SK-N-SH (cell line): ENCODE data around the gene MRPS7. TPM values are rescaled to one million over a fixed set of nuclear protein-coding genes. Genes with fewer than 3 reads are reported as not detected.
A peak's percentile ranks its signal among the peaks of the same experiment; 100 is the strongest.

Experiments
- CTCF ChIA-PET: fragments of 300-600, 350-600 bp; formaldehyde crosslinking; extraction: SDS; loops from one replicate; lab custom pipeline; 2021; lab: Yijun Ruan, JAX
- POLR2A ChIA-PET: fragments of 350-600 bp; sonication (Branson Sonifier 250); formaldehyde crosslinking; extraction: SDS; loops from one replicate; lab custom pipeline; 2020; ENCODE audit warnings: antibody characterized with exemption, inconsistent platforms; lab: Yijun Ruan, JAX
- DNase-seq: peaks from one replicate; pipeline ENCODE4 v3.0.0; 2012
- H2AFZ ChIP-seq: fragments of 200-600 bp; sonication (generic); 2 replicates; pipeline ENCODE4 v1.8.1; 2016; ENCODE audit warnings: antibody characterized with exemption, mild to moderate bottlenecking, low read depth
- H3F3A ChIP-seq: fragments of 200-600 bp; sonication (generic); replicated peaks from 2 replicates; pipeline ENCODE3; 2016; ENCODE audit warnings: antibody characterized with exemption, mild to moderate bottlenecking; ENCODE audit not compliant: insufficient read depth
- H3K27ac ChIP-seq, 2 experiments: fragments of 200-500 bp in 1 of 2; fragments of 200-600 bp in 1 of 2; sonication (Bioruptor generic) in 1 of 2; sonication (generic), shearing (Covaris generic) in 1 of 2; 2 replicates each; pipeline versions ENCODE4 v1.5.1 to v1.6.1; 2014 to 2016; ENCODE audit warnings: low read depth in 2 of 2, inconsistent platforms in 1 of 2, low read length in 1 of 2, mild to moderate bottlenecking in 1 of 2, mixed read lengths in 1 of 2
- H3K27me3 ChIP-seq: fragments of 200-600 bp; sonication (generic), shearing (Covaris generic); 2 replicates; pipeline ENCODE4 v1.6.1; 2016; ENCODE audit warnings: mixed run types; ENCODE audit not compliant: insufficient read depth
- H3K36me3 ChIP-seq, 2 experiments: fragments of 200-500 bp in 1 of 2; fragments of 200-600 bp in 1 of 2; sonication (Bioruptor generic) in 1 of 2; sonication (generic) in 1 of 2; replicated peaks in 1 of 2; 2 replicates each; pipeline versions ENCODE3 to v1.5.1; 2014 to 2016; ENCODE audit warnings: low read length in 1 of 2, mild to moderate bottlenecking in 1 of 2; ENCODE audit not compliant: insufficient read depth in 2 of 2, control insufficient read depth in 1 of 2
- H3K4me1 ChIP-seq, 2 experiments: fragments of 200-500 bp in 1 of 2; fragments of 200-600 bp in 1 of 2; sonication (Bioruptor generic) in 1 of 2; sonication (generic), shearing (Covaris generic) in 1 of 2; 2 replicates each; pipeline versions ENCODE4 v1.5.1 to v1.6.1; 2014 to 2016; ENCODE audit warnings: low read depth in 1 of 2, low read length in 1 of 2, mixed run types in 1 of 2; ENCODE audit not compliant: insufficient read depth in 2 of 2, control insufficient read depth in 1 of 2
- H3K4me2 ChIP-seq: fragments of 200-600 bp; sonication (generic), shearing (Covaris generic); 2 replicates; pipeline ENCODE4 v1.6.1; 2017; ENCODE audit warnings: mixed run types
- H3K4me3 ChIP-seq, 2 experiments: fragments of 200-500 bp in 1 of 2; fragments of 200-600 bp in 1 of 2; sonication (Bioruptor generic) in 1 of 2; sonication (generic), shearing (Covaris generic) in 1 of 2; 2 replicates each; pipeline versions ENCODE4 v1.5.1 to v1.8.1; 2014 to 2016; ENCODE audit warnings: low read depth in 2 of 2, inconsistent platforms in 1 of 2, low read length in 1 of 2, mild to moderate bottlenecking in 1 of 2, mixed read lengths in 1 of 2, moderate library complexity in 1 of 2
- H3K79me2 ChIP-seq: fragments of 200-600 bp; sonication (generic); 2 replicates; pipeline ENCODE4 v1.8.1; 2017; ENCODE audit warnings: mild to moderate bottlenecking; ENCODE audit not compliant: insufficient read depth
- H3K9ac ChIP-seq: fragments of 200-600 bp; sonication (generic); 2 replicates; pipeline ENCODE4 v1.6.1; 2017; ENCODE audit warnings: mixed run types
- H3K9me2 ChIP-seq: fragments of 200-600 bp; sonication (generic); 2 replicates; pipeline ENCODE4 v1.6.1; 2017; ENCODE audit warnings: mixed run types
- H3K9me3 ChIP-seq: fragments of 200-600 bp; sonication (generic); 2 replicates; pipeline ENCODE4 v1.6.1; 2017; ENCODE audit warnings: mixed run types, mild to moderate bottlenecking, moderate library complexity
- H4K20me1 ChIP-seq: fragments of 200-600 bp; sonication (generic); 2 replicates; pipeline ENCODE4 v1.6.1; 2017; ENCODE audit warnings: mild to moderate bottlenecking, mixed run types; ENCODE audit not compliant: insufficient read depth
- FOXM1 ChIP-seq: IDR thresholded peaks from 2 replicates; pipeline ENCODE4 v1.4.0; 2012; ENCODE audit warnings: low read depth, mild to moderate bottlenecking
- MXI1 ChIP-seq: IDR thresholded peaks from 2 replicates; pipeline ENCODE4 v1.6.1; 2012; ENCODE audit warnings: mild to moderate bottlenecking, low read depth, low read length, improper control_type of control experiment
- REST ChIP-seq: IDR thresholded peaks from 2 replicates; pipeline ENCODE4 v1.6.1; 2012; ENCODE audit warnings: mild to moderate bottlenecking, low read depth, low read length, moderate library complexity
- RXRA ChIP-seq: IDR thresholded peaks from 2 replicates; pipeline ENCODE4 v1.4.0; 2012; ENCODE audit warnings: low read depth, mild to moderate bottlenecking, borderline replicate concordance
- SIN3A ChIP-seq: IDR thresholded peaks from 2 replicates; pipeline ENCODE4 v1.6.1; 2012; ENCODE audit warnings: low read depth, mild to moderate bottlenecking, low read length, moderate library complexity, borderline replicate concordance
- TAF1 ChIP-seq: IDR thresholded peaks from 2 replicates; pipeline ENCODE4 v1.6.1; 2012; ENCODE audit warnings: low read depth, mild to moderate bottlenecking, low read length, moderate library complexity, borderline replicate concordance
- YY1 ChIP-seq: IDR thresholded peaks from 2 replicates; pipeline ENCODE4 v1.4.0; 2012; ENCODE audit warnings: low read depth, mild to moderate bottlenecking
- WGBS: methylation state at CpG from one replicate; pipeline ENCODE4 v1.1.6; 2017; ENCODE audit warnings: low lambda C conversion rate; 5-methylcytosine and 5-hydroxymethylcytosine counted together
- polyA plus RNA-seq, 3 experiments: library from polyadenylated mRNA; depleted of rRNA; stranded (reverse); fragments of >200 nt; gene quantifications; 2 replicates each; pipeline ENCODE4 v1.2.3, GENCODE V29; 2012
- TF ChIP-seq, protein P1 (sequence below): fragments of 200-600 bp; sonication (generic); IDR thresholded peaks from 2 replicates; pipeline ENCODE4 v1.6.1; 2017; ENCODE audit warnings: antibody characterized with exemption, mild to moderate bottlenecking, moderate library complexity
- TF ChIP-seq, protein P2 (sequence below): fragments of 150-350 bp; IDR thresholded peaks from 2 replicates; pipeline ENCODE4 v1.6.1; 2017; ENCODE audit warnings: antibody characterized with exemption, low read length, low read depth, borderline replicate concordance

Gene MRPS7
- polyA plus RNA-seq, 1 of the 3 experiments (the other 2 are of a cell fraction) = 82.8 TPM

DNA sequence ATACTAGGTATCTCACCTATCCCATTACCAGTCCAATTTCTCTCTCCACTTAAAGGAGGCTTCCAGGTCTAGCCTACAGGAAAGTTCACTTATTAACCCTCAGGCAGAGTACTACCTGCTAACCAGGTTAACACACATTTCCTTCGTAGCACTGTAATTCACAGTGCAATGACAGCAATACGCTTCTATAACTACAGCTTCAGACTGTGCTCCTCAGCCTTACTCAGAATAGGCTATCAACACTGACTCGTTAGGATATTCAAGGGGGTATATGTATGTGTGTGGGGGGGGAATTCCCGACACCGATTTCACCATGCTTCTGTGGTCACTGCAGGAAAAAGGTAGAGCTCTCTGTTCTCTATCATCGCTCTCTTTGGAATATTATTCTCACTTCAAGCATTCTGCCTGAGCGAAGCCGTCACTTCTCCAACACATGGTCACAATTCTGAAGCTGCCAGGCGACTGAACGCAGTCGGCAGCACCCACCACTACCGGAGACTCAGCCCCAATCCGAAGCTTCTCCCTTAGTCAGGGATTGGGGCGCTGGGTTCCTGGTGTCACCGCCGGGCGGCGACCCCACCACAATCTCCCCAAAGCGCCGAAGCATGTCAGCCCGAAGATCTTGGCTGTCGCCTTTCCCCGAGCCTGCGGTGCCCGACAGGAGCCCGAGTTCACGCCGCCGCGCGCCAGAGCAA, 891 bp upstream of the MRPS7 start:
- no peak for TF ChIP-seq FOXM1
- peak; percentile 57 for TF ChIP-seq MXI1
- no peak for TF ChIP-seq YY1
- TF ChIP-seq, protein P1, sequence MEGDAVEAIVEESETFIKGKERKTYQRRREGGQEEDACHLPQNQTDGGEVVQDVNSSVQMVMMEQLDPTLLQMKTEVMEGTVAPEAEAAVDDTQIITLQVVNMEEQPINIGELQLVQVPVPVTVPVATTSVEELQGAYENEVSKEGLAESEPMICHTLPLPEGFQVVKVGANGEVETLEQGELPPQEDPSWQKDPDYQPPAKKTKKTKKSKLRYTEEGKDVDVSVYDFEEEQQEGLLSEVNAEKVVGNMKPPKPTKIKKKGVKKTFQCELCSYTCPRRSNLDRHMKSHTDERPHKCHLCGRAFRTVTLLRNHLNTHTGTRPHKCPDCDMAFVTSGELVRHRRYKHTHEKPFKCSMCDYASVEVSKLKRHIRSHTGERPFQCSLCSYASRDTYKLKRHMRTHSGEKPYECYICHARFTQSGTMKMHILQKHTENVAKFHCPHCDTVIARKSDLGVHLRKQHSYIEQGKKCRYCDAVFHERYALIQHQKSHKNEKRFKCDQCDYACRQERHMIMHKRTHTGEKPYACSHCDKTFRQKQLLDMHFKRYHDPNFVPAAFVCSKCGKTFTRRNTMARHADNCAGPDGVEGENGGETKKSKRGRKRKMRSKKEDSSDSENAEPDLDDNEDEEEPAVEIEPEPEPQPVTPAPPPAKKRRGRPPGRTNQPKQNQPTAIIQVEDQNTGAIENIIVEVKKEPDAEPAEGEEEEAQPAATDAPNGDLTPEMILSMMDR = peak; percentile 30
- TF ChIP-seq REST = peak; percentile 10; the same call in 1 of the 2 replicates
- TF ChIP-seq, all 33 proteins: peak for 3
- WGBS = 1% methylated on average over 18 of the region's 31 CpGs

DNA sequence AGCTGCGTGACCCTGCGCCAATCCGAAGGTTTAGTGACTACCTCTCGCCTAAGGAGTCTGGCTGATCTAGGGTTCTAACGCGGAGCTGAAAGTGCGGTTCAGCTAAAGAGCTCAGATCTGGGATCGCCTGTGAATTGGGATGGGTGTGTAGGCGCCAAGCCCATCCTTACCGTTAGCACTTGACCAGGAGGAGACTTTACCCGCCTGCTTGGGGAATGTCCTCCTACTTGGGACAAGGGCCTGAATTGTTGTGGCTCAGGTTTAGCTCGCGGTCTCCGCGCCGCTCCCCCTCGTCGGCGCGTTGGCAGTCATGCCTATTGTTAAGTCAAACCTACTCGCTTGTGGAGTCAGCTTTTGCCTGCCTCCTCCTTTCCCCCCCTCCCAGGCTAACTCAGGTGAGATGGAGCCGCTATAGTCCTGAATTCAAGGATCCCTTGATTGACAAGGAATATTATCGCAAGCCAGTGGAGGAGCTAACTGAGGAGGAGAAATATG, 480 bp downstream of the MRPS7 start:
- 2% methylated on average over 12 of the region's 23 CpGs for WGBS
- peaks cover 4 to 21% of the 10 kb centered on the region in 2 experiments; a peak in 2 of 4 replicates for H3K4me1 ChIP-seq
- H3K9me3 ChIP-seq = no peaks in the 10 kb centered on the region
- peaks cover 31 to 35% of the 10 kb centered on the region in 2 experiments for H3K36me3 ChIP-seq
- H3F3A ChIP-seq = no peaks in the 10 kb centered on the region
- H2AFZ ChIP-seq = peak overlapping the region; percentile 91
- POLR2A ChIA-PET = interaction anchor here (0.6 to 3.3 kb wide), 11 partner anchors 9 to 254 kb away, joined by 3 to 67 read pairs (median 9); partner anchors contain the start of genes GRB2, MIF4GD, SLC25A19 and TMEM94
- H4K20me1 ChIP-seq = peaks cover 13% of the 10 kb centered on the region; the same call in 1 of the 2 replicates
- peak overlapping the region; percentile 88 to 99 for H3K4me3 ChIP-seq
- peak overlapping the region; percentile 95 for H3K4me2 ChIP-seq
- CTCF ChIA-PET = interaction anchor here (0.5 to 5.7 kb wide), 17 partner anchors 10 to 371 kb away, joined by 3 to 102 read pairs (median 6); partner anchors contain the start of genes MIF4GD, NUP85, SLC25A19 and SMIM5
- peak overlapping the region; percentile 96 to 98 for H3K27ac ChIP-seq
- TF ChIP-seq RXRA = no peak
- TF ChIP-seq TAF1 = no peak
- TF ChIP-seq SIN3A = no peak
- TF ChIP-seq, protein P2, sequence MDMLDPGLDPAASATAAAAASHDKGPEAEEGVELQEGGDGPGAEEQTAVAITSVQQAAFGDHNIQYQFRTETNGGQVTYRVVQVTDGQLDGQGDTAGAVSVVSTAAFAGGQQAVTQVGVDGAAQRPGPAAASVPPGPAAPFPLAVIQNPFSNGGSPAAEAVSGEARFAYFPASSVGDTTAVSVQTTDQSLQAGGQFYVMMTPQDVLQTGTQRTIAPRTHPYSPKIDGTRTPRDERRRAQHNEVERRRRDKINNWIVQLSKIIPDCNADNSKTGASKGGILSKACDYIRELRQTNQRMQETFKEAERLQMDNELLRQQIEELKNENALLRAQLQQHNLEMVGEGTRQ = no peak
- H3K27me3 ChIP-seq = no peaks in the 10 kb centered on the region
- H3K9me2 ChIP-seq = no peaks in the 10 kb centered on the region
- peaks cover 67% of the 10 kb centered on the region for H3K79me2 ChIP-seq
- no peak for DNase-seq
- H3K9ac ChIP-seq = peak overlapping the region; percentile 97

More for the DNA sequence above, 891 bp upstream of the MRPS7 start:
- H3F3A ChIP-seq = no peaks in the 10 kb centered on the region
- H3K9me2 ChIP-seq = no peaks in the 10 kb centered on the region
- peak overlapping the region; percentile 88 to 99 for H3K4me3 ChIP-seq
- peaks cover 18% of the 10 kb centered on the region for H4K20me1 ChIP-seq
- peaks cover 80% of the 10 kb centered on the region for H3K79me2 ChIP-seq
- H3K4me2 ChIP-seq = peak overlapping the region; percentile 95
- DNase-seq = peak; percentile 13
- no peaks in the 10 kb centered on the region for H3K27me3 ChIP-seq
- peak overlapping the region; percentile 97 for H3K9ac ChIP-seq
- H3K4me1 ChIP-seq = peaks cover 4 to 21% of the 10 kb centered on the region in 2 experiments; a peak in 2 of 4 replicates
- peak overlapping the region; percentile 96 to 98 for H3K27ac ChIP-seq
- CTCF ChIA-PET = interaction anchor here (0.7 to 5.7 kb wide), 19 partner anchors 10 to 636 kb away, joined by 3 to 102 read pairs (median 5); partner anchors contain the start of genes GRB2, LLGL2, MIF4GD and NUP85
- H2AFZ ChIP-seq = peak overlapping the region; percentile 91
- peaks cover 19 to 27% of the 10 kb centered on the region in 2 experiments for H3K36me3 ChIP-seq
- POLR2A ChIA-PET = interaction anchor here (0.6 to 3.3 kb wide), 12 partner anchors 11 to 256 kb away, joined by 3 to 67 read pairs (median 4); partner anchors contain the start of genes GRB2, MIF4GD, SLC25A19 and TMEM94
- H3K9me3 ChIP-seq = no peaks in the 10 kb centered on the region
